Activated CD4-positive, alpha-beta T cell treated with anti-CD3 and anti-CD28 coated beads for 36 hours (primary cell): Measurements from ENCODE around the gene ZNF121. TPM values are rescaled to one million over a fixed set of nuclear protein-coding genes. Genes with fewer than 3 reads are reported as not detected.

Experiments used
- ATAC-seq: fragments of 200-7000 bp; cut with Tn5 transposase; one replicate; pipeline ENCODE4 v1.10.0; 2021; ENCODE audit warnings: mild to moderate bottlenecking, moderate library complexity
- CTCF ChIA-PET: fragments of 350-600 bp; sonication (Branson Sonifier 250); formaldehyde crosslinking; loops from one replicate; lab custom pipeline; 2021; ENCODE audit warnings: antibody characterized with exemption; lab: Charles Lee
- POLR2A ChIA-PET: fragments of 350-600 bp; sonication (Branson Sonifier 250); formaldehyde crosslinking; loops from one replicate; lab custom pipeline; 2021; ENCODE audit warnings: antibody characterized with exemption, inconsistent platforms; lab: Charles Lee
- DNase-seq: peaks from one replicate; pipeline ENCODE4 v3.0.0-alpha.2; 2020
- H3K27ac Mint-ChIP-seq: one replicate; pipeline ENCODE4 v1.8.0; 2021; ENCODE audit warnings: mixed read lengths
- H3K27me3 Mint-ChIP-seq: one replicate; pipeline ENCODE4 v1.8.0; 2021; ENCODE audit warnings: mixed read lengths
- H3K36me3 Mint-ChIP-seq: one replicate; pipeline ENCODE4 v1.8.0; 2021; ENCODE audit warnings: low read depth, mixed read lengths
- H3K4me1 Mint-ChIP-seq: one replicate; pipeline ENCODE4 v1.8.0; 2021; ENCODE audit warnings: mixed read lengths
- H3K4me3 Mint-ChIP-seq: one replicate; pipeline ENCODE4 v1.8.0; 2021; ENCODE audit warnings: mild to moderate bottlenecking, moderate library complexity, mixed read lengths
- H3K9me3 Mint-ChIP-seq: one replicate; pipeline ENCODE4 v1.8.0; 2021; ENCODE audit warnings: low read depth, mixed read lengths
- intact Hi-C, 2 experiments: fragments of 100-400 bp; cut with DNase I in 1 of 2; cut with micrococcal nuclease in 1 of 2; formaldehyde crosslinking; loops; one replicate each; pipeline versions ENCODE4 v1.14.2 to v1.15.1; 2022 to 2024; cut with DNase I, micrococcal nuclease
- total RNA-seq, 2 experiments: library from RNA; stranded (reverse); gene quantifications; one replicate each; pipeline ENCODE4 v1.2.3, GENCODE V29; 2021

Gene ZNF121
- total RNA-seq, result 10 to 100 TPM; 71.4 to 75.3 TPM

DNA sequence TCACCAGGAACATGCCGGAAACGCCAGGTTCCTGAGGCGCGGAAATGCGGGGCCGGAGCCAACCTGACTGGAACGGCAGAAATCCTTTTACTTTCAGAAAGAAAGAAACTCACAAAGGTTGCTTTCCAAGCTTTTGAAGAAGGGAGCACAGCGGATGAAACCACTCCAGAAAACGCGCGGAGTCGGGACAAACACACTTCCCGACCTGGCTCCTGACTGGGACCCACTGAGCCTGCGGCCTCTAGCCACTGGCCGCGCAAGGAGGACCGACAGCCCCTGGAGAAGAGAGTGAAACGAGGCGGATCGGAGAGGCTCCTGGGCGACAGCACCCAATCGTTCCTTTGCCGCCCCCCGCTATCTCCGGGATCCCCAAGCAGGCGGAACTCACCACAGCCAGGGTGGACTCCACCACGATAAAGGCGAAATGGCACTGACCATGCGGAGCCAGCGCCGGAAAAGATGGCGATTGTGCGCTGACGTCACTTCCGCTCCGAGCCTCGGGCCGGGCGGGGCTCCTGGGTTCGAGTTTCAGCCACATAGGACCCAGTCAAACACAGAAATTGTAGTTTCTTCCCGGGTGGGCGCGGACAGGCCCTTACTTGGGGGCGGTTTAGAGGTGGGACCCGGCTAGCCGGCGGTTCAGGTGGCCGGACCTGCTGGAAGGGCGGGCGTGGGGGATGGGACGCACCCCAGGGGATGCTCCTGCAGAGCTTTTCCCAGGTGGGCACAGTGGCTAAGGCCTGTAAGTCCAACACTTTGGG is at the start of gene ZNF121:
Gene ZNF121, minus strand, starts transcription at position 432 of the 761 bp plus-strand sequence. CDS start 16,407 bp downstream, outside the sequence.
- peaks cover 29% of the 10 kb centered on the region for H3K4me1 Mint-ChIP-seq
- intact Hi-C loops, result loop anchor here (1.0 to 10.0 kb wide), 11 partner anchors 37 to 752 kb away; partner anchors contain the start of genes MBD3L1 (in 1 of the 2), ZNF266 (in 1 of the 2), ZNF317 (in 1 of the 2) and ZNF426 (in 1 of the 2)
- H3K36me3 Mint-ChIP-seq, result peaks cover 43% of the 10 kb centered on the region
- peak; percentile 82 for ATAC-seq
- peak within 1 kb of the TSS; percentile 93 for H3K4me3 Mint-ChIP-seq
- peak within 1 kb of the TSS; percentile 94 for H3K27ac Mint-ChIP-seq
- H3K9me3 Mint-ChIP-seq, result peaks cover 14% of the 10 kb centered on the region
- POLR2A ChIA-PET, result no interaction called here
- DNase-seq, result peak; percentile 91
- CTCF ChIA-PET, result interaction anchor here (0.8 to 1.6 kb wide), 4 partner anchors 35 to 215 kb away, joined by 3 to 6 read pairs (median 3); partner anchors contain the start of gene ZNF846
- peaks cover 4% of the 10 kb centered on the region for H3K27me3 Mint-ChIP-seq

DNA sequence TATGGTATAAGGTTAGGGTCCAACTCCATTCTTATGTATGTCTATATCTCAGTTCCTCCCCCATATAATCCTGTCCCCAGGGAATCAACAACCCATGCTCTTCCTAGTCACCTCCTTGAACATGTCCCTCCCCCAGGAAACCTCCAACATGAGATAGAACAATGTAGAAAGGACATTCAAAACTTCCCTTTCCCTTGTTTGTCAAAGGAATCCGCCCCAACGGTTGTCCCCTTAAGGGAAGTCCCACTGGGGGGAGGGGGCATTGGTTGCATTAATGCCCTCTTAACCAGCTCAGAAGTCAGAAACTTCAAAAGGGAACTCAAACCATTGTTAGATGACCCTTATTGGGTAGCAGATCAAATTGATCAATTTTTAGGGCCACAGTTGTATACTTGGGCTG is 43.6 kb upstream of the ZNF121 start:
- H3K9me3 Mint-ChIP-seq, result no peaks in the 10 kb centered on the region
- intact Hi-C loops, result no loop called here
- H3K36me3 Mint-ChIP-seq, result peaks cover 13% of the 10 kb centered on the region
- H3K27me3 Mint-ChIP-seq, result no peaks in the 10 kb centered on the region
- ChIA-PET POLR2A (no interaction called here), CTCF (interaction anchor here (0.6 to 1.7 kb wide), 8 partner anchors 34 to 895 kb away, joined by 3 to 6 read pairs (median 3); partner anchors contain the start of gene ZNF846)
- no peak overlapping the region for H3K4me3 Mint-ChIP-seq
- H3K27ac Mint-ChIP-seq, result no peak overlapping the region
- DNase-seq, result no peak
- peaks cover 5% of the 10 kb centered on the region for H3K4me1 Mint-ChIP-seq
- ATAC-seq, result no peak

DNA sequence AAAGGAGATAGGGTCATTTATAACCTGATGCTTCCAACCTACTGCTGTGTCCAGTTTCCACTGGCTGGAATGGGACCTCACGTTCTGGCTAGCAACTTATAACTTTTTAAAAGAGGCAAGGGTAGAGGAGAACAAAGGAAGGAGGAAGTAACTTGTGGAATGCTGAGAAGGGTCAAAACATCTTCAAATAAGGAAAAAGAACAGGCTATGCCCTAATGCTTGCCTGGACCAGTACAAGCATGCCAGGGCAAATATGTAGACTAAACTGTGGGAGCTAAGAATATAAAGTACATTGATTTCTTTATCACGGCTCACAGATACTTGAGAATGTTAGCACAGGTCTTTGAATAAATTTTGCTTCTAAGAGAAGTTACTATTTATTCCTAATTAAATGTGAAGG is 38.2 kb upstream of the ZNF121 start:
- no peak overlapping the region for H3K27ac Mint-ChIP-seq
- intact Hi-C loops, result loop anchor here in 1 of 2 experiments (5.0 kb wide), 1 partner anchor 485 kb away; no protein-coding TSS in a partner anchor
- H3K9me3 Mint-ChIP-seq, result no peaks in the 10 kb centered on the region
- peaks cover 23% of the 10 kb centered on the region for H3K4me1 Mint-ChIP-seq
- no peak for ATAC-seq
- peaks cover 23% of the 10 kb centered on the region for H3K36me3 Mint-ChIP-seq
- POLR2A ChIA-PET, result no interaction called here
- H3K4me3 Mint-ChIP-seq, result peak overlapping the region; percentile 48
- CTCF ChIA-PET, result interaction anchor here (0.7 to 1.9 kb wide), 3 partner anchors 173 to 205 kb away, joined by 3 to 10 read pairs (median 3); partner anchors contain the start of gene UBL5
- DNase-seq, result no peak
- H3K27me3 Mint-ChIP-seq, result no peaks in the 10 kb centered on the region

DNA sequence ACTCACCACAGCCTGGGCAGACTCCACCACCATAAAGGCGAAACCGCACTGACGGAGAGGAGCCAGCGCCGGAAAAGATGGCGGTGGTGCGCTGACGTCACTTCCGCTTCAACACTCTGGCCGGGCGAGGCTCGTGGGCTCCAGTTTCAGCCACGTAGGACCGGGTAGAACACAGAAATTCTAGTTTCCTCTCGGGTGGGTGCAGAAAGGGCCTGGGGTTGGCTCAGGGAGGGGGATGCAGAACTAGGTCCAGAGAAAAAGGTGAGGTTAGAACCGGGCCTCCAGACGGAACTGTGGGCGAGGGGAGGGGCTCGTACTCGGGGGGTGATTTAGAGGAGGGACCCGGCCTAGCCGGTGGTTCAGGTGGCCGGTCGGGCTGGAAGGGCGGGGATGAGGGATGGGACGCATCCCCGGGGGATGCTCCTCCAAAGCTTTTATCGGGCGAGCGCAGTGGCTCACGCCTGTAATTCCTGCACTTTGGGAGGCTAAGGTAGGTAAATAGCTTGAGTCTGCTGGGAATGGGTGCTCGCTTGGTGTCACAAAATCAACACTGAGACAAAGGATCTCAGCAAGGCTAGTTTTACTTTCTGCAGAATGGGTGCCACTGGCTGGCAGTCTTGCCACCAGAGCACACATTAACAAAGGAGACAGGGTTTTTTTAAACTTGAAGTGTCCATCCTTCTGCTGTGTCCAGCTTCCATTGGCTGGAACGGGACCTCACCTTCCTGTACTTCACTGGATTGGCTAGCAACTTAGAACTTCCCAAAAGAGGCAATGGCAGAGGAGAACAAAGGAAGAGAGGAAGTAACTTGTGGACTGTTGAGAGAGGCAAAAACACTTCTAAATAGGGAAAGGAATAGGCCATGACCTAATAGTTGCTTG is 37.1 kb upstream of the ZNF121 start, which contains the start of gene ZNF561:
Gene ZNF561, minus strand, starts transcription at position 77 of the 882 bp plus-strand sequence. CDS start 1,776 bp downstream, outside the sequence.
- no peaks in the 10 kb centered on the region for H3K27me3 Mint-ChIP-seq
- H3K4me1 Mint-ChIP-seq, result peaks cover 23% of the 10 kb centered on the region
- peaks cover 32% of the 10 kb centered on the region for H3K36me3 Mint-ChIP-seq
- peak within 1 kb of the TSS; percentile 89 for H3K4me3 Mint-ChIP-seq
- H3K9me3 Mint-ChIP-seq, result no peaks in the 10 kb centered on the region
- ATAC-seq (peak; percentile 89), DNase-seq (peak; percentile 93)
- ChIA-PET CTCF (interaction anchor here (0.7 to 1.9 kb wide), 2 partner anchors 175 to 480 kb away, joined by 3 to 10 read pairs; no protein-coding TSS in a partner anchor), POLR2A (no interaction called here)
- peak within 1 kb of the TSS; percentile 96 for H3K27ac Mint-ChIP-seq
- intact Hi-C loops, result loop anchor here (1.0 to 5.0 kb wide), 18 partner anchors 24 to 789 kb away; partner anchors contain the start of genes ZNF562 (in 2 of the 2), ZNF846 (in 2 of the 2), FBXL12 (in 1 of the 2) and MBD3L1 (in 1 of the 2)

DNA sequence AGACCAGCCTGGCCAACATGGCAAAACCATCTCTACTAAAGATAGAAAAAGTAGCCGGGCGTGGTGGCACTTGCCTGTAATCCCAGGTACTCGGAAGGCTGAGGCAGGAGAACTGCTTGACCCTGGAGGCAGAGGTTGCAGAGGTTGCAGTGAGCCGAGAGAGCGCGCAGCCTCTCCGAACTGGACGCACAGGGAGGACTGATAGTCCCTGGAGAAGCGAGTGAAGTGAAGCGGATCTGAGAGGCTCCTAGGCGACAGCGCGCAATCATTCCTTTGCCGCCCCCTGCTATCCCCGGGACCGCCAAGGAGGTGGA is 36.5 kb upstream of the ZNF121 start:
- no peak for ATAC-seq
- Mint-ChIP-seq H3K4me1 (peaks cover 23% of the 10 kb centered on the region), H3K27ac (peak overlapping the region; percentile 96), H3K9me3 (no peaks in the 10 kb centered on the region), H3K36me3 (peaks cover 38% of the 10 kb centered on the region), H3K27me3 (no peaks in the 10 kb centered on the region), H3K4me3 (peak overlapping the region; percentile 89)
- ChIA-PET CTCF (no interaction called here), POLR2A (no interaction called here)
- DNase-seq, result no peak
- intact Hi-C loops, result loop anchor here (1.0 to 5.0 kb wide), 18 partner anchors 23 to 788 kb away; partner anchors contain the start of genes ZNF562 (in 2 of the 2), ZNF846 (in 2 of the 2), FBXL12 (in 1 of the 2) and MBD3L1 (in 1 of the 2)

DNA sequence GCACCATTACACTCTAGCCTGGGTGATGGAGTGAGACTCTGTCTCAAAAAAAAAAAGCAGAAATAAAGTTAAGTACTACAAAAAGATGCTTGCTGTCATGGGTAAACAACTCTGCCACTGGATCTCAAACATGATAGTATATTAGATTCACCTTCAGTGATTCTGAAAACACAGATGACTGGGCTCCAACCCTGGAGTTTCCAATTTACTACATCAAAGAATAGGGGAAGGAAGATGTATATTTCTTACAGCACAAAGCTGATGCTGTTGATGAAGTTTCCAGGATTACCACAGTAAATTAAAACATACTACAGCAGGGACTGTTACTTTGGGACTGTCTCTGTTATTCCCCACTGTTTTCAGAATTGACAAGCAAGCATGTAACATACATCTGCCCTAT is 31.5 kb upstream of the ZNF121 start:
- ATAC-seq (peak; percentile 41), DNase-seq (no peak)
- peak overlapping the region; percentile 47 for H3K27ac Mint-ChIP-seq
- POLR2A ChIA-PET, result no interaction called here
- no peak overlapping the region for H3K4me3 Mint-ChIP-seq
- H3K9me3 Mint-ChIP-seq, result peaks cover 6% of the 10 kb centered on the region
- peaks cover 80% of the 10 kb centered on the region for H3K36me3 Mint-ChIP-seq
- intact Hi-C loops, result no loop called here
- no peaks in the 10 kb centered on the region for H3K27me3 Mint-ChIP-seq
- CTCF ChIA-PET, result interaction anchor here (0.6 kb wide), 1 partner anchor 22 kb away, joined by 3 read pairs; no protein-coding TSS in a partner anchor
- H3K4me1 Mint-ChIP-seq, result peaks cover 14% of the 10 kb centered on the region

DNA sequence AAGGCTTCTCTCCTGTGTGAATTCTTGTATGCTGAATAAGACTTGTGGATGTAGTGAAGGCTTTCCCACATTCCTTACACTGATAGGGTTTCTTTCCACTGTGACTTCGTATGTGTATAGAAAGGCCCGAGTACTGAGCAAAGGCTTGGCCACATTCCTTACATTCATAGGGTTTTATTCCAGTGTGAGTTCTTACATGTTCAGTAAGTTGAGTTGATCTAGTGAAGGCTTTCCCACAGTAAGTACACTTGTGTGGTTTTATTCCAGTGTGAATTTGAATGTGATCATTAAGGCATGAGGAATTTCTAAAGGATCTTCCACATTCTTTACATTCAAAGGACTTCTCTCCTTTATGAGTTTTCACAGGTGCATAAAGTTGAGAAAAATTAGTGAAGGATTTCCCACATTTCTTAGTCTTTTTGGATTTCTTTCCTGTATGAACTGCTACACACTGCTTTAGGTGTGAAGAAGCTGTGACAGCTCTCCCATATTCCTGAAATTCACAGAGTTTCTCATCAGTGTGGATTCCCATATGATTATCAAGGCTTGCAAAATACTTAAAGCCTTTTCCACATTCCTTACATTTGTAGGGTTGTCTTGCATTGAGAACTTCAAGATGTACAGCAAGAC is 26.3 kb upstream of the ZNF121 start:
- H3K9me3 Mint-ChIP-seq, result peaks cover 30% of the 10 kb centered on the region
- POLR2A ChIA-PET, result no interaction called here
- ATAC-seq (no peak), DNase-seq (no peak)
- intact Hi-C loops, result no loop called here
- no peak overlapping the region for H3K27ac Mint-ChIP-seq
- H3K27me3 Mint-ChIP-seq, result no peaks in the 10 kb centered on the region
- CTCF ChIA-PET, result no interaction called here
- H3K36me3 Mint-ChIP-seq, result peaks cover 84% of the 10 kb centered on the region
- no peak overlapping the region for H3K4me3 Mint-ChIP-seq
- peaks cover under 1% of the 10 kb centered on the region for H3K4me1 Mint-ChIP-seq

DNA sequence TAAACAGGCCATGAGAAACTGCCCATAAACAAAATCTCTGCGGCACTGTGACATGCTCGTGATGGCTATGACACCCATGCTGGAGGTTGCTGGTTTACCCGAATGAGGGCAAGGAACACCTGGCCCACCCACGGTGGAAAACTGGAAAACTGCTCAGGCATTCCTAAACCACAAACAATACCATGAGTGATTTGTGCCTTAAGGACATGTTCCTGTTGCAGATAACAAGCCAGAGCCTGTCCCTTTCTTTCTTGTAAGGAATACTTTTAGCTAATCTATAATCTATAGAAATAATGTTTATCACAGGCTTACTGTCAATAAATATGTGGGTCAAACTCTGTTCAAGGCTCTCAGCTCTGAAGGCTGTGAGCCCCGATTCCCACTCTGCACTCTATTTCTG is 24.6 kb upstream of the ZNF121 start:
- H3K27me3 Mint-ChIP-seq, result no peaks in the 10 kb centered on the region
- peaks cover 72% of the 10 kb centered on the region for H3K36me3 Mint-ChIP-seq
- ChIA-PET POLR2A (no interaction called here), CTCF (no interaction called here)
- H3K4me1 Mint-ChIP-seq, result no peaks in the 10 kb centered on the region
- H3K9me3 Mint-ChIP-seq, result peaks cover 33% of the 10 kb centered on the region
- intact Hi-C loops, result no loop called here
- no peak overlapping the region for H3K27ac Mint-ChIP-seq
- no peak for DNase-seq
- ATAC-seq, result no peak
- H3K4me3 Mint-ChIP-seq, result no peak overlapping the region

DNA sequence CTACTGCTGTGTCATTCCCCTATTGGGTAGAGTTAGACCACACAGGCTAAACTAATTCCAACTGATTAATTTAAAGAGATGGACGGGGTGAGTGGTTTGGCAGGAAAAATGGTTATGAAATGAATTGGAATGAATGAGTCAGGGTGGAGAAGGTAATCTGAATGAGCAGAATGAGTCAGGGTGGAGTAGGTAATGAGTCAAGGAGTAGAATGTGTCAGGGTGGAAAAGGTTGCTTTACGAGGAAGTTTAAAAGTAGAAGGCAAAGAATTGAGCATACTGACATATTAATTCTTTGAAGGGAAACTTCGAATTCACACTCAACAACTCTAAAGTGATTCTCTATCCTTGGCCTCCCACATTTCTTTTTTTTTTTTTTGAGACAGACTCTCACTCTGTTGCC is 12.7 kb upstream of the ZNF121 start:
- peak; percentile 94 for ATAC-seq
- Mint-ChIP-seq H3K9me3 (peaks cover 15% of the 10 kb centered on the region), H3K36me3 (peaks cover 12% of the 10 kb centered on the region), H3K27me3 (peaks cover 6% of the 10 kb centered on the region), H3K27ac (peak overlapping the region; percentile 80), H3K4me3 (no peak overlapping the region), H3K4me1 (peaks cover 9% of the 10 kb centered on the region)
- ChIA-PET CTCF (no interaction called here), POLR2A (no interaction called here)
- intact Hi-C loops, result loop anchor here in 1 of 2 experiments (1.0 kb wide), 2 partner anchors 24 to 77 kb away; partner anchors contain the start of gene ZNF561
- DNase-seq, result no peak

DNA sequence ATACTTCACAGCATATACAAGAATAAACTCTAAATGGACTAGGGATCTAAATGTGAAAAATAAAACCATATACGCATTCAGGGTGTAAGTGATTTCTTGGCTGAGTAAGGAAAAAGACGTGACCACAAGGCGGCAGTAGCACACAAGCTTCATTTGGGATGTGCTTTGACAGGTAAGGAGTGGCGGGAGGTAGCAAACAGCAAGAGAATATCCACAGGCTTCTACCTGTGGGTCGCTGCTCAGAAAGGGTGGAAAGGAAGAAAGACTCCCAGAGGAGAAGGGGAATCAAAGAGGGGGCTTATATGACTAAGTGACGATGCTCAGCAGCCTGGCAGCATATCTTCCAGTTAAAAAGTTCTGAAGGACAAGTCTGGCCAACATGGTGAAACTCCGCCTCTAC is 2.5 kb upstream of the ZNF121 start:
- H3K4me3 Mint-ChIP-seq, result peak overlapping the region; percentile 10
- peak; percentile 57 for ATAC-seq
- DNase-seq, result peak; percentile 88
- H3K36me3 Mint-ChIP-seq, result peaks cover 18% of the 10 kb centered on the region
- peaks cover 8% of the 10 kb centered on the region for H3K27me3 Mint-ChIP-seq
- ChIA-PET CTCF (no interaction called here), POLR2A (no interaction called here)
- peaks cover 4% of the 10 kb centered on the region for H3K9me3 Mint-ChIP-seq
- H3K27ac Mint-ChIP-seq, result no peak overlapping the region
- intact Hi-C loops, result loop anchor here (1.0 to 10.0 kb wide), 6 partner anchors 35 to 450 kb away; partner anchors contain the start of gene ZNF561 (in 1 of the 2)
- H3K4me1 Mint-ChIP-seq, result peaks cover 11% of the 10 kb centered on the region
